A549 (cell line): ENCODE measurements around the gene ZNF749.

ENCODE experiments used
- CEBPB ChIP-seq, 2 experiments: fragments of >200 bp in 1 of 2; sonication (Bioruptor Twin) in 1 of 2; formaldehyde crosslinking in 1 of 2; IDR thresholded peaks; 2 replicates each; pipeline ENCODE4 v1.6.1; 2012 to 2016
- CTCF ChIP-seq: fragments of >200 bp; sonication (Bioruptor Twin); formaldehyde crosslinking; IDR thresholded peaks from 3 replicates; pipeline ENCODE4 v1.5.1; 2016
- EHF ChIP-seq: fragments of 250-450 bp; sonication (Bioruptor Pico); IDR thresholded peaks from 2 replicates; pipeline ENCODE4 v1.5.0; 2020; ENCODE audit warnings: mild to moderate bottlenecking
- EP300 ChIP-seq, 2 experiments: fragments of >200 bp; sonication (Bioruptor Twin); formaldehyde crosslinking; IDR thresholded peaks; 2 replicates in 1 of 2; 3 replicates in 1 of 2; pipeline ENCODE4 v1.6.1; 2016 to 2017
- FOXS1 ChIP-seq: fragments of 250-450 bp; sonication (Bioruptor Pico); IDR thresholded peaks from 2 replicates; pipeline ENCODE4 v1.5.0; 2020; ENCODE audit warnings: mild to moderate bottlenecking, moderate library complexity
- MAX ChIP-seq: IDR thresholded peaks from 2 replicates; pipeline ENCODE4 v1.6.1; 2012
- NPAS2 ChIP-seq: fragments of 250-450 bp; sonication (Bioruptor Pico); IDR thresholded peaks from 2 replicates; pipeline ENCODE4 v1.8.0; 2022; ENCODE audit warnings: mild to moderate bottlenecking, moderate library complexity, borderline replicate concordance
- NR3C1 ChIP-seq: fragments of >200 bp; sonication (Bioruptor Twin); formaldehyde crosslinking; IDR thresholded peaks from 3 replicates; pipeline ENCODE4 v1.6.1; 2017
- PBX3 ChIP-seq: IDR thresholded peaks from 2 replicates; pipeline ENCODE4 v1.6.1; 2012
- PHF8 ChIP-seq: fragments of 200-600 bp; sonication (generic); IDR thresholded peaks from 2 replicates; pipeline ENCODE4 v1.6.1; 2016; ENCODE audit warnings: low read depth, mild to moderate bottlenecking, antibody characterized with exemption, moderate library complexity, borderline replicate concordance
- POLR2A ChIP-seq: IDR thresholded peaks from 2 replicates; pipeline ENCODE4 v1.6.1; 2012; ENCODE audit warnings: mild to moderate bottlenecking, low read length
- REST ChIP-seq: fragments of 200-600 bp; sonication (generic); IDR thresholded peaks from 2 replicates; pipeline ENCODE4 v1.6.1; 2016; ENCODE audit warnings: antibody characterized with exemption, mild to moderate bottlenecking, moderate library complexity
- RFX5 ChIP-seq: fragments of 450-650 bp; IDR thresholded peaks from 2 replicates; pipeline ENCODE4 v1.7.1; 2014; ENCODE audit warnings: antibody characterized with exemption, mild to moderate bottlenecking, moderate library complexity
- SREBF2 ChIP-seq: fragments of 450-650 bp; IDR thresholded peaks from 2 replicates; pipeline ENCODE4 v1.6.1; 2014; ENCODE audit warnings: mild to moderate bottlenecking, moderate library complexity

- no peak for TF ChIP-seq CTCF
- TF ChIP-seq MAX, result no peak
- TF ChIP-seq PHF8, result no peak
- TF ChIP-seq REST, result no peak
- TF ChIP-seq EHF, result no peak
- no peak for TF ChIP-seq FOXS1
- no peak for TF ChIP-seq EP300 (IDR thresholded peaks at IDR 0.05)
- no peak for TF ChIP-seq NR3C1
- TF ChIP-seq NPAS2 (CRISPR knock-in tag), result no peak
- no peak for TF ChIP-seq SREBF2
- TF ChIP-seq POLR2A, result no peak
- TF ChIP-seq CEBPB (IDR thresholded peaks at IDR 0.05), result no peak
- TF ChIP-seq RFX5, result no peak
- no peak for TF ChIP-seq PBX3
Observed at GRCh38 chr19:57466489-57466888, 31.4 kb downstream of the ZNF749 start.
